Fibroblast of mammary gland (primary cell): ENCODE results near the gene KCTD16.

Experiments
- DNase-seq: peaks from one replicate; pipeline ENCODE4 v3.0.0-alpha.2; 2010; ENCODE audit warnings: low read depth
- H3K4me3 ChIP-seq: 2 replicates; pipeline ENCODE4 v1.5.1; 2011; ENCODE audit warnings: low read depth, mild to moderate bottlenecking, low read length, moderate library complexity; ENCODE audit not compliant: control insufficient read depth
- TF ChIP-seq, protein P1 (sequence below): conservative IDR thresholded peaks from 2 replicates; pipeline ENCODE4 v1.5.1; 2011; ENCODE audit warnings: low read depth, low read length, inconsistent platforms; ENCODE audit not compliant: control insufficient read depth, insufficient read depth

The KCTD16 gene

DNA sequence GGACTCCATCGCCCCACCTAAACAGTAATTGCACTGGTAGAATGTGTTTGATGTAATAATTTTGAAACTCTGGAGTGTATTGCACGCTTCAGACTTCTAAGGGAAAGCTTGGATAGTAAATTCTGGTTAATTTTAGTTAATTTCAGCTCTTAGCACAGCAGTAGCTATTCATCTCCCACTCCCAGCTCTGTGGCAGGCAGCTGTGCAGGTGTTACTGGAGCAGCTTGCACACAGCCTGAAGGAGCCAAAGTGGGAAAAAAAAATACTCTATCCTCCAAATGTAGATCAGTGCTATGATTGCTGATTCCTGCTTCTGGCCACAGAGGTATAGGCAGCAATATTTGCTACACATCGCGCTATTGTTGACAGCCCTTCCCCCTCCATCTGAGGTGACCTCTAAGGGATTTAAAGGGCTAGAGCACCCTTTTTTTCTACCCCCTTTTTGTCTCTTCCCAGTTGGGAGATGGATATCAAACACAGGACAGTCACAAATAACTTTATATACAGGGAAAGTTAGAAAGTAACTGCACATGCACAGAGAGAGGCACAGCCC is 97.4 kb downstream of the KCTD16 start:
- no peak for DNase-seq
- H3K4me3 ChIP-seq = no peak overlapping the region
- TF ChIP-seq, protein P1, sequence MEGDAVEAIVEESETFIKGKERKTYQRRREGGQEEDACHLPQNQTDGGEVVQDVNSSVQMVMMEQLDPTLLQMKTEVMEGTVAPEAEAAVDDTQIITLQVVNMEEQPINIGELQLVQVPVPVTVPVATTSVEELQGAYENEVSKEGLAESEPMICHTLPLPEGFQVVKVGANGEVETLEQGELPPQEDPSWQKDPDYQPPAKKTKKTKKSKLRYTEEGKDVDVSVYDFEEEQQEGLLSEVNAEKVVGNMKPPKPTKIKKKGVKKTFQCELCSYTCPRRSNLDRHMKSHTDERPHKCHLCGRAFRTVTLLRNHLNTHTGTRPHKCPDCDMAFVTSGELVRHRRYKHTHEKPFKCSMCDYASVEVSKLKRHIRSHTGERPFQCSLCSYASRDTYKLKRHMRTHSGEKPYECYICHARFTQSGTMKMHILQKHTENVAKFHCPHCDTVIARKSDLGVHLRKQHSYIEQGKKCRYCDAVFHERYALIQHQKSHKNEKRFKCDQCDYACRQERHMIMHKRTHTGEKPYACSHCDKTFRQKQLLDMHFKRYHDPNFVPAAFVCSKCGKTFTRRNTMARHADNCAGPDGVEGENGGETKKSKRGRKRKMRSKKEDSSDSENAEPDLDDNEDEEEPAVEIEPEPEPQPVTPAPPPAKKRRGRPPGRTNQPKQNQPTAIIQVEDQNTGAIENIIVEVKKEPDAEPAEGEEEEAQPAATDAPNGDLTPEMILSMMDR = no peak

DNA sequence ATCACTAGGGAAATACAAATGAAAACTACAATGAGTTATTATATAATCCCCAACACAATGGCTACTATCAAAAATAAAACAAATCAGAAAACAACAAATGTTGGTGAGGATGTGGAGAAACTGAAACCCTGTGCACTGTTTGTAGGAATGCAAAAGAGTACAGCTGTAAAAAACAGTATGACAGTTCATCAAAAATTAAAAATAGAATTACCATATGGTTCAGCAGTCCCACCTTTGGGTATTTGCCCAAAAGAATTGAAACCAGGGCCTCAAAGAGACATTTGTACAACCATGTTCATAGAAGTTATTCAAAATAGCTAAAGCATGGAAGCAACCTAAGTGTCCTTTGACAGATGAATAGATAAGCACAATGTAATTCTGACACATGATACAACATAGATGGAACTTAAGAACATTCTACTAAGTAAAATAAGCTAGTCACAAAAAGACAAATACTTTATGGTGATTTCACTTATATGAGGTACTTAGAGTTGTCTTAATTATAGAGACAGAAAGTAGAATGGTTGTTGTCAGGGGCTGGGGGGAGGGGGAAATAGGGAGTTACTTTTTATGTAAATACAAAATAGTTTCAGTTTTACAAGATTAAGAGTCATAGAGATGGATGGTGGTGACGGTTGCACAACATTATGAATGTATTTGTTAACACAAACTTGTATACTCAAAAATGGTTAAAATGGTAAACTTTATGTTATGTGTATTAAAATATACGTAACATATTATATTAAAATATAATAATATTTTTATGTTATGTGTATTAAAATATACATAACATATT is 102.8 kb downstream of the KCTD16 start:
- H3K4me3 ChIP-seq = no peak overlapping the region
- TF ChIP-seq, protein P1 = no peak
- DNase-seq = peak; percentile 2

DNA sequence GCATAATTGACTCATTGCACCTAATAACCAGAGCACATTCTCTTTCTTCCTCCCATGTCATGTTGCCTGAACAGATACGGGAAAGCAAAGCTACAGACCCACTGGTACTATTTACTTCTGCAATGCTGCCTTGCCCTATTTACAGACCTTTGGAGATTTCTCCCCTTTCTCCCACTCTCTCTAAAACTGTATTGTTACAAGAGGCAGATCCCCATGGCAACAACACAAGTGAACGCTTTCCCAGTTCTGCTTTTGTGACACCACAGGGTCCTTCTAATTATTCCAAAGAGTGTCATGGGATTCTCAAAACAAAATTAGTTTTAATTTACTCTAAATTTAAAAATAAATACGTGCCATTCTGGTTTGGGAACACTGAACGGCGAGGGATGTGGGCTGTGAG is 104.7 kb downstream of the KCTD16 start:
- TF ChIP-seq, protein P1 = no peak

DNA sequence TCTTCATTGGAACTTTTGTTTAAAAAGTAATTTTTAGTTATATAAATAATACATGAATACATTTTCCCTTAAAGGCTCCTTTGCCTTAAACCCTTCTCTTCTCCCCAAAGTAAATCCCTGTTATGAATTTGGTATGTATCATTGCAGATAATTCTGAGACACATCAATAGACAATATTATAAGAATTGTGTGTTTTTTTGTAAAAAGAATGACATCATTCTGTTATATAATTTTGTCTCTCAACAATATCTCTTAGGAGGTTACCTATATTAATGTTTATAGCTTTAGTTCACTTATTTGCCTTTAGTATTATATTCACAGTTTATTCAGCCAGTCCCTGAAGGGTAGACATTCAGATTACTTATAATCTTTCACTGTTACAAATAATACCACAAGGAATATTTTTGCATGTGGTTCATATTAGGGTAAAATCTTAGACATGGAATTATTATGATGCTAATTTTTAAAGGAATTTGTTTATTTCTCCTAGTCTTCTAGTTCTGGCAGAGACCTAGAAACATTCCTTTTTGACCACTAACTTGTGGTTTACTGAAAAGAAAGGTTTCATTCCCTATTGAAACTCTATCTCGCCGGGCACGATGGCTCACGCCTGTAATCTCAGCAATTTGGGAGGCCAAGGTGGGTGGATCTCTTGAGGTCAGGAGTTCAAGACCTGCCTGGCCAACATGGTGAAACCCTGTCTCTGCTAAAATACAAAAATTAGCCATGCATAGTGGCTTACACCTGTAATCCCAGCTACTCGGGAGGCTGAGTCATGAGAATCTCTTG is 105.6 kb downstream of the KCTD16 start:
- H3K4me3 ChIP-seq = no peak overlapping the region
- DNase-seq = no peak
- TF ChIP-seq, protein P1 = no peak

More for the DNA sequence above, 104.7 kb downstream of the KCTD16 start:
- no peak for DNase-seq
- H3K4me3 ChIP-seq = no peak overlapping the region

DNA sequence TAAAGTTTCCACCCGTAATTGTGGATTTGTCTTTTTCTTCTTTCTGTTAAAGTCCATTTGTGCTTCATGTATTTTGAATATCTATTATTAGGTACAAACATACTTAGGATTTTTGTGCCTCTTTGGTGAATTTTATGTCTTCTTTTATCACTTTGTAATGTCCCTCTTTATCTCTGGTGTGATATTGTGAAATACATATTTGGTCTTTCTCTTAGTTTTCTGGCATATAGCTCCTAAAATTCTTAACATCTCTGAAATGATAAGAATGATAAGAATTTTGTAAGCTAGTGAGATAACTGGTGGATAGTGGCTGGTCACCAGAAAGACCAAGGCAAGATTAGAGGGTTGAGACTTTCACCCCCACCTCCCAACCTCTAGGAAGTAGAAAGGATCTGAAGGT is 111.1 kb downstream of the KCTD16 start:
- DNase-seq = no peak
- TF ChIP-seq, protein P1 = no peak

DNA sequence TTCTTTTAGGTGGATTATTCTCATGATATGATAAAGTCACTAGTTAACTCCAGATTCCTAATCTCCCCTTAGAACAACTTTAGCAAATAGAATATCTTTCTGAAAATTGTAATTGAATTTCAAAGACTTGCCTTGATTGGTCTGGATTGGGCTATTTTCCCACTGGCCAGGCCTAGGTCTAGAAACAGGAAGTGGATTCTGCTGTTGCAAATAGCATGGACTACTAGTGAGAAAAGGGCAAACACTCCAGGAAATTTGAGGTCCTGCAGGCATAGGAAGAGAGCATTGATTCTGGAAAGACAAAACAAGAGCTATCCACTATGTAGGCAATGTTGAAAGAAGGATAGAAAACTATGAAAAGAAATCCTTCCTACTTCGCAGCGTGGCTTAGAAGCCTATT is 113.4 kb downstream of the KCTD16 start:
- no peak for DNase-seq
- TF ChIP-seq, protein P1 = no peak
- H3K4me3 ChIP-seq = no peak overlapping the region

More for the DNA sequence above, 111.1 kb downstream of the KCTD16 start:
- no peak overlapping the region for H3K4me3 ChIP-seq
